GM12878 (cell line): Measurements from ENCODE around the gene POGZ. TPM values are rescaled to one million over a fixed set of nuclear protein-coding genes. Genes with fewer than 3 reads are reported as not detected.
"Not testable (repeated sequence)": the region's sequence is repeated elsewhere in the genome, so short reads cannot be mapped to it uniquely, and the experiment has no call there.

ENCODE experiments used
- ATAC-seq: fragments of 200-7000 bp; cut with Tn5 transposase; 3 replicates; pipeline ENCODE4 v1.9.1; 2020; ENCODE audit warnings: mild to moderate bottlenecking, moderate library complexity
- BruUV-seq: library from RNA; stranded (reverse); fragments of 400-500 nt; replicated peaks from 2 replicates; lab custom pipeline; 2021; lab: Mats Ljungman, UMichigan
- CTCF ChIA-PET: fragments of 300-600 bp; sonication (Branson Sonifier 250); formaldehyde crosslinking; extraction: SDS; loops from one replicate; lab custom pipeline; 2021; ENCODE audit warnings: inconsistent platforms; lab: Yijun Ruan, JAX
- POLR2A ChIA-PET: fragments of 350-600 bp; formaldehyde crosslinking; extraction: SDS; loops from one replicate; lab custom pipeline; 2021; ENCODE audit warnings: inconsistent platforms; lab: Charles Lee
- RAD21 ChIA-PET: fragments of 300-600 bp; sonication (Branson Sonifier 250); formaldehyde crosslinking; loops from one replicate; lab custom pipeline; 2023; ENCODE audit warnings: antibody characterized with exemption; ENCODE audit not compliant: unreplicated experiment; lab: Charles Lee
- SMC1A ChIA-PET: fragments of 300-600 bp; sonication (Branson Sonifier 250); formaldehyde crosslinking; loops from one replicate; lab custom pipeline; 2023; ENCODE audit not compliant: unreplicated experiment, uncharacterized antibody; lab: Charles Lee
- DNase-seq: peaks from one replicate; pipeline ENCODE4 v3.0.0-alpha.2; 2011; ENCODE audit warnings: low read depth, low spot score
- FAIRE-seq: peaks from 3 replicates; lab custom pipeline; 2011; peaks lifted over from hg19 to GRCh38; lab: Jason Lieb, UNC
- H2AFZ ChIP-seq: 2 replicates; pipeline ENCODE4 v1.6.0; 2011; ENCODE audit warnings: low read depth, low read length, control low read depth; ENCODE audit not compliant: control insufficient read depth
- H3K27ac ChIP-seq: 2 replicates; pipeline ENCODE4 v1.5.1; 2011; ENCODE audit warnings: control low read depth; ENCODE audit not compliant: control insufficient read depth, insufficient read depth
- H3K27me3 ChIP-seq, 2 experiments: replicated peaks in 1 of 2; 2 replicates each; pipeline versions ENCODE4 v1.6.0 to v1.6.1; 2011; ENCODE audit warnings: low read length in 1 of 2; ENCODE audit not compliant: control insufficient read depth in 2 of 2, insufficient read depth in 2 of 2
- H3K36me3 ChIP-seq, 2 experiments: 2 replicates each; pipeline ENCODE4 v1.5.1; 2011; ENCODE audit warnings: low read length in 1 of 2; ENCODE audit not compliant: control insufficient read depth in 2 of 2, insufficient read depth in 2 of 2
- H3K4me1 ChIP-seq: 2 replicates; pipeline ENCODE4 v1.6.1; 2011; ENCODE audit warnings: mild to moderate bottlenecking, low read length, moderate library complexity, mixed read lengths; ENCODE audit not compliant: control insufficient read depth, insufficient read depth
- H3K4me2 ChIP-seq: 2 replicates; pipeline ENCODE4 v1.6.0; 2011; ENCODE audit warnings: control low read depth; ENCODE audit not compliant: control insufficient read depth, insufficient read depth
- H3K4me3 ChIP-seq: fragments of 200-600 bp; sonication (generic); 2 replicates; pipeline ENCODE4 v1.5.1; 2016
- H3K79me2 ChIP-seq: 2 replicates; pipeline ENCODE4 v1.6.0; 2011; ENCODE audit warnings: low read length; ENCODE audit not compliant: control insufficient read depth, insufficient read depth
- H3K9ac ChIP-seq: 2 replicates; pipeline ENCODE4 v1.8.0; 2011; ENCODE audit warnings: low read length, control low read depth, mixed read lengths; ENCODE audit not compliant: control insufficient read depth, insufficient read depth
- H3K9me3 ChIP-seq: replicated peaks from 3 replicates; pipeline ENCODE4 v1.5.1; 2011; ENCODE audit warnings: mild to moderate bottlenecking, low read length; ENCODE audit not compliant: control insufficient read depth, insufficient read depth
- H4K20me1 ChIP-seq: 2 replicates; pipeline ENCODE4 v1.6.0; 2011; ENCODE audit not compliant: control insufficient read depth, insufficient read depth
- ATF7 ChIP-seq: fragments of 450-650 bp; IDR thresholded peaks from 2 replicates; pipeline ENCODE4 v1.6.1; 2016; ENCODE audit warnings: low read depth, mild to moderate bottlenecking
- CEBPB ChIP-seq, 2 experiments: fragments of 150-350 bp in 1 of 2; IDR thresholded peaks; 2 replicates each; pipeline ENCODE4 v1.6.1; 2012 to 2014; ENCODE audit warnings: low read depth in 2 of 2, low read length in 2 of 2, borderline replicate concordance in 1 of 2, inconsistent platforms in 1 of 2
- EP300 ChIP-seq, 2 experiments: fragments of 150-350 bp in 1 of 2; IDR thresholded peaks; 2 replicates each; pipeline ENCODE4 v1.6.1; 2011 to 2012; ENCODE audit warnings: low read depth in 2 of 2, low read length in 2 of 2, borderline replicate concordance in 1 of 2, improper control_type of control experiment in 1 of 2, inconsistent platforms in 1 of 2; ENCODE audit not compliant: control insufficient read depth in 1 of 2
- FOXK2 ChIP-seq: fragments of 450-650 bp; IDR thresholded peaks from 2 replicates; pipeline ENCODE4 v1.6.1; 2017; ENCODE audit warnings: mild to moderate bottlenecking, moderate library complexity
- FOXM1 ChIP-seq: IDR thresholded peaks from 2 replicates; pipeline ENCODE4 v1.6.1; 2012; ENCODE audit warnings: low read depth, mild to moderate bottlenecking, inconsistent platforms, low read length, moderate library complexity
- NR2C1 ChIP-seq: fragments of 450-650 bp; IDR thresholded peaks from 2 replicates; pipeline ENCODE4 v1.6.1; 2017; ENCODE audit warnings: antibody characterized with exemption, mild to moderate bottlenecking, moderate library complexity
- RELA ChIP-seq: fragments of 450-650 bp; IDR thresholded peaks from 2 replicates; pipeline ENCODE4 v1.8.0; 2014; ENCODE audit warnings: borderline replicate concordance; ENCODE audit not compliant: partially characterized antibody
- TBL1XR1 ChIP-seq: IDR thresholded peaks from 2 replicates; pipeline ENCODE4 v1.6.1; 2012; ENCODE audit warnings: low read depth, low read length, improper control_type of control experiment
- ZNF24 ChIP-seq: fragments of 450-650 bp; IDR thresholded peaks from 2 replicates; pipeline ENCODE4 v1.6.1; 2017; ENCODE audit warnings: antibody characterized with exemption, mild to moderate bottlenecking
- WGBS: methylation state at CpG from one replicate; pipeline ENCODE4 v1.1.6; 2016; ENCODE audit warnings: low lambda C conversion rate; ENCODE audit not compliant: insufficient replicate concordance, insufficient coverage; ENCODE audit errors: missing lambda C conversion rate; 5-methylcytosine and 5-hydroxymethylcytosine counted together
- in situ Hi-C: fragments of 300-500 bp; cut with MboI; formaldehyde crosslinking; loops from 9 replicates; pipeline ENCODE4 v1.14.3; 2018; ENCODE audit warnings: mixed read lengths
- intact Hi-C: fragments of 100-400 bp; cut with micrococcal nuclease; formaldehyde crosslinking; loops from one replicate; pipeline ENCODE4 v1.14.2; 2022; ENCODE audit not compliant: unreplicated experiment
- polyA plus RNA-seq, 11 experiments: library from polyadenylated mRNA; depleted of rRNA in 4 of 11; unstranded in 6 of 11; stranded (reverse) in 5 of 11; fragments of >200 nt; fragmentation: Nextera tagmentation in 4 of 11; fragmentation: Illumina TruSeq in 1 of 11; extraction: Ambion mirVana in 4 of 11; extraction: Trizol in 1 of 11; gene quantifications; 1 replicate in 1 of 11; 2 replicates in 10 of 11; pipeline versions ENCODE4 v1.2.1 to v1.2.3, GENCODE V29; 2011 to 2016; ENCODE audit warnings: inconsistent platforms in 2 of 11, missing spikeins in 2 of 11, low read depth in 1 of 11
- total RNA-seq, 4 experiments: library from RNA; depleted of rRNA in 3 of 4; stranded (reverse); fragments of >200 nt in 3 of 4; fragmentation: Illumina TruSeq in 1 of 4; extraction: Trizol in 1 of 4; gene quantifications; 2 replicates each; pipeline versions ENCODE4 v1.2.1 to v1.2.3, GENCODE V29; 2013 to 2021
- TF ChIP-seq, protein P1 (sequence below): fragments of 450-650 bp; formaldehyde crosslinking; IDR thresholded peaks from 2 replicates; pipeline ENCODE4 v1.4.0; 2022; ENCODE audit warnings: mild to moderate bottlenecking, moderate library complexity
- TF ChIP-seq, protein P2 (sequence below): IDR thresholded peaks from 2 replicates; pipeline ENCODE4 v1.6.1; 2012; ENCODE audit warnings: low read depth, low read length, improper control_type of control experiment
- TF ChIP-seq, protein P3 (sequence below): fragments of 450-650 bp; IDR thresholded peaks from 2 replicates; pipeline ENCODE4 v1.6.1; 2016; ENCODE audit warnings: mild to moderate bottlenecking

Gene POGZ
- total and polyA plus RNA-seq, 10 of the 15 experiments (the other 5 are each of a cell fraction or from before 2014, with no cell fraction given) = 11.3 to 80.6 (median 35.8) TPM

DNA sequence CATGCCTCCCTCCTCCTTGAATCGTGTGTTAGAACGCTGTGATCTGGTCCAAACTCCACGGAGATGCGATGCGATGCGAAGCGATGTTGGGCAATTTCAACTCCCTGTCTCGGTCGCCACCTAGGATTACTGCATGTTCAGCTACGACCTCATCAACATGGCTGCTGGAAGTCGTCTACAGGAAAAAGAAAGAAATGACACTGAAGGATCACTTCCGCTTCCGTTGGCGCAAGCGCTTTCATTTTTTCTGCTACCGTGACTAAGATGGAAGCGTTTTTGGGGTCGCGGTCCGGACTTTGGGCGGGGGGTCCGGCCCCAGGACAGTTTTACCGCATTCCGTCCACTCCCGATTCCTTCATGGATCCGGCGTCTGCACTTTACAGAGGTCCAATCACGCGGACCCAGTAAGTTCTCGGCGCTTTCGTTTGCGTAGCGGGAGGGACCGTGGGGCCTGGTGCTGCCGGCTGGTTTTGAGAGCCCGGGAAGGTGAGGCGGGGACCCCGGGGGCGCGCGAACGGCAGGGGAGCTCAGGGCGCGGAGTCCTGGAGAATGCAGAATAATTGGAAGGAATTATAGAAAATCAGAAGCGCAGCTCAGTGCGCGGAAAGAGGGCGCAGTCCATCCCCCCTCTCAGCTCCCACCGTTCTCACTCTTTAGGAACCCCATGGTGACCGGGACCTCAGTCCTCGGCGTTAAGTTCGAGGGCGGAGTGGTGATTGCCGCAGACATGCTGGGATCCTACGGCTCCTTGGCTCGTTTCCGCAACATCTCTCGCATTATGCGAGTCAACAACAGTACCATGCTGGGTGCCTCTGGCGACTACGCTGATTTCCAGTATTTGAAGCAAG, 59.7 kb downstream of the POGZ start, which contains the start of gene PSMB4 (continued):
- TF ChIP-seq CEBPB (IDR thresholded peaks at IDR 0.05; ENCODE audit: borderline replicate concordance in 1 of 2, low read depth in 2 of 2, low read length in 2 of 2) (peak in 1 of 2 experiments; percentile 85; a peak in 1 of 4 replicates), RELA (peak; percentile 80), EP300 (IDR thresholded peaks at IDR 0.05; ENCODE audit: borderline replicate concordance in 1 of 2, control insufficient read depth in 1 of 2, low read depth in 2 of 2, low read length in 2 of 2) (no peak), FOXK2 (no peak), ZNF24 (0 out of 2 replicates have a peak, but pooled peaks have one; percentile 66), NR2C1 (peak; percentile 94), FOXM1 (no peak), TBL1XR1 (peak; percentile 68; the same call in 1 of the 2 replicates), ATF7 (peak; percentile 76)
- TF ChIP-seq, protein P1, sequence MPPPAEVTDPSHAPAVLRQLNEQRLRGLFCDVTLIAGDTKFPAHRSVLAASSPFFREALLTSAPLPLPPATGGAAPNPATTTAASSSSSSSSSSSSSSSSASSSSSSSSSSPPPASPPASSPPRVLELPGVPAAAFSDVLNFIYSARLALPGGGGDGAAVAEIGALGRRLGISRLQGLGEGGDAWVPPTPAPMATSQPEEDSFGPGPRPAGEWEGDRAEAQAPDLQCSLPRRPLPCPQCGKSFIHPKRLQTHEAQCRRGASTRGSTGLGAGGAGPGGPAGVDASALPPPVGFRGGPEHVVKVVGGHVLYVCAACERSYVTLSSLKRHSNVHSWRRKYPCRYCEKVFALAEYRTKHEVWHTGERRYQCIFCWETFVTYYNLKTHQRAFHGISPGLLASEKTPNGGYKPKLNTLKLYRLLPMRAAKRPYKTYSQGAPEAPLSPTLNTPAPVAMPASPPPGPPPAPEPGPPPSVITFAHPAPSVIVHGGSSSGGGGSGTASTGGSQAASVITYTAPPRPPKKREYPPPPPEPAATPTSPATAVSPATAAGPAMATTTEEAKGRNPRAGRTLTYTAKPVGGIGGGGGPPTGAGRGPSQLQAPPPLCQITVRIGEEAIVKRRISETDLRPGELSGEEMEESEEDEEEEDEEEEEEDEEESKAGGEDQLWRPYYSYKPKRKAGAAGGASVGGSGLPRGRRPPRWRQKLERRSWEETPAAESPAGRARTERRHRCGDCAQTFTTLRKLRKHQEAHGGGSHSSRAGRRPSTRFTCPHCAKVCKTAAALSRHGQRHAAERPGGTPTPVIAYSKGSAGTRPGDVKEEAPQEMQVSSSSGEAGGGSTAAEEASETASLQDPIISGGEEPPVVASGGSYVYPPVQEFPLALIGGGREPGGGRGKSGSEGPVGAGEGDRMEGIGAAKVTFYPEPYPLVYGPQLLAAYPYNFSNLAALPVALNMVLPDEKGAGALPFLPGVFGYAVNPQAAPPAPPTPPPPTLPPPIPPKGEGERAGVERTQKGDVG (CRISPR knock-in tag) = no peak
- TF ChIP-seq, protein P2, sequence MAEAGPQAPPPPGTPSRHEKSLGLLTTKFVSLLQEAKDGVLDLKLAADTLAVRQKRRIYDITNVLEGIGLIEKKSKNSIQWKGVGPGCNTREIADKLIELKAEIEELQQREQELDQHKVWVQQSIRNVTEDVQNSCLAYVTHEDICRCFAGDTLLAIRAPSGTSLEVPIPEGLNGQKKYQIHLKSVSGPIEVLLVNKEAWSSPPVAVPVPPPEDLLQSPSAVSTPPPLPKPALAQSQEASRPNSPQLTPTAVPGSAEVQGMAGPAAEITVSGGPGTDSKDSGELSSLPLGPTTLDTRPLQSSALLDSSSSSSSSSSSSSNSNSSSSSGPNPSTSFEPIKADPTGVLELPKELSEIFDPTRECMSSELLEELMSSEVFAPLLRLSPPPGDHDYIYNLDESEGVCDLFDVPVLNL = 0 out of 2 replicates have a peak, but pooled peaks have one; percentile 16
- TF ChIP-seq, protein P3, sequence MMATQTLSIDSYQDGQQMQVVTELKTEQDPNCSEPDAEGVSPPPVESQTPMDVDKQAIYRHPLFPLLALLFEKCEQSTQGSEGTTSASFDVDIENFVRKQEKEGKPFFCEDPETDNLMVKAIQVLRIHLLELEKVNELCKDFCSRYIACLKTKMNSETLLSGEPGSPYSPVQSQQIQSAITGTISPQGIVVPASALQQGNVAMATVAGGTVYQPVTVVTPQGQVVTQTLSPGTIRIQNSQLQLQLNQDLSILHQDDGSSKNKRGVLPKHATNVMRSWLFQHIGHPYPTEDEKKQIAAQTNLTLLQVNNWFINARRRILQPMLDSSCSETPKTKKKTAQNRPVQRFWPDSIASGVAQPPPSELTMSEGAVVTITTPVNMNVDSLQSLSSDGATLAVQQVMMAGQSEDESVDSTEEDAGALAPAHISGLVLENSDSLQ = peak; percentile 83

DNA sequence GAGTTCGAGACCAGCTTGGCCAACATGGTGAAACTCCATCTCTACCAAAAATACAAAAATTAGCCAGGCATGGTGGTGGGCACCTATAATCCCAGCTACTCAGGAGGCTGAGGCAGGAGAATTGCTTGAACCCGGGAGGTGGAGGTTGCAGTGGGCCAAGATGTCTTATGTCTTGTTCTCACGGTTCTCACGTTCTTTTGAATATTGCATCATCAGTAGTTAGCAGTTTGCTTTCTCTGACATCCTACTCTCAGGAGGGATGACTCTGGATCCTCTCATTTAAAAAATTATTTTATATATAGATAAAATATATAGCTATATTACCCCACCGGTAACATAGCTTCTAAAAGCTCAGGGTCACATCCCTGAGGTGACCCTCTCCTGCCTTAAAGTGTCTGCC, 63.0 kb downstream of the POGZ start:
- FAIRE-seq, H3K27ac ChIP-seq, H3K36me3 ChIP-seq, DNase-seq, H3K27me3 ChIP-seq, intact Hi-C loops, H2AFZ ChIP-seq, BruUV-seq, ATAC-seq, H3K9me3 ChIP-seq, H3K4me3 ChIP-seq, in situ Hi-C loops, H3K9ac ChIP-seq, H3K4me2 ChIP-seq, H3K4me1 ChIP-seq, H4K20me1 ChIP-seq: not testable (repeated sequence)
- POLR2A ChIA-PET = interaction anchor here (0.6 kb wide), 1 partner anchor 318 kb away, joined by 3 read pairs; no protein-coding TSS in a partner anchor
- SMC1A ChIA-PET = interaction anchor here (1.0 to 3.9 kb wide), 4 partner anchors 12 to 94 kb away, joined by 3 to 16 read pairs (median 3); no protein-coding TSS in a partner anchor
- CTCF ChIA-PET = interaction anchor here (0.7 to 4.3 kb wide), 5 partner anchors 9 to 115 kb away, joined by 3 to 21 read pairs (median 7); no protein-coding TSS in a partner anchor
- RAD21 ChIA-PET = interaction anchor here (0.8 to 1.2 kb wide), 3 partner anchors 55 to 90 kb away, joined by 3 read pairs; no protein-coding TSS in a partner anchor
- 61% methylated on average over 5 of the region's 5 CpGs for WGBS
- H3K79me2 ChIP-seq = peaks cover 20% of the 10 kb centered on the region
